HG02642 (cell line): ENCODE measurements around the gene KLF13.
A peak's percentile ranks its signal among the peaks of the same experiment; 100 is the strongest.

Source experiments
- ATAC-seq: cut with Tn5 transposase; IDR thresholded peaks from one replicate; pipeline ENCODE4 v1.9.1; 2021; ENCODE audit warnings: mild to moderate bottlenecking; ENCODE audit not compliant: unreplicated experiment, poor library complexity

Gene KLF13

GRCh38 chr15:31376511-31376910 lies 49.9 kb downstream of the KLF13 start:
- no peak for ATAC-seq

DNA sequence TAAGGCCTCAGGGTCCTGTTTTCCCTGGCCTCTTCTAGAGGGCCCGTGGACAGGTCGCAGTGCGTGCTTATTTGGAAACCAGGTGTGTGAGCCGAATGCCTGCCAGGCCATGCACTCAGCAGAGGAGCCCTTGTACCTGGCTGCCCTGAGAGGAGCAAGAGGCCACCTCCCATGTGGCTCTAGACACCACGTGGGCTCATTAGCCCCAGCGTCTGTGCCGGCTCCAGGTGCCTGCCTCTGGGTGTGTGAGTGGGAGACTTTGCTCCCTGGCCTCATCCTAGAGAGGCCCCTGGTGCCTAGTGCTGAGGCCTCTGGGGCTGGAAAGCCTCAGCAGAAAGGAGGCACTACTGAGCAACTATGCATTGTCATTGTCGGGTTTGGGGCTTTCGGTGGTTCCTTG lies 50.4 kb downstream of the KLF13 start:
- ATAC-seq: no peak

DNA sequence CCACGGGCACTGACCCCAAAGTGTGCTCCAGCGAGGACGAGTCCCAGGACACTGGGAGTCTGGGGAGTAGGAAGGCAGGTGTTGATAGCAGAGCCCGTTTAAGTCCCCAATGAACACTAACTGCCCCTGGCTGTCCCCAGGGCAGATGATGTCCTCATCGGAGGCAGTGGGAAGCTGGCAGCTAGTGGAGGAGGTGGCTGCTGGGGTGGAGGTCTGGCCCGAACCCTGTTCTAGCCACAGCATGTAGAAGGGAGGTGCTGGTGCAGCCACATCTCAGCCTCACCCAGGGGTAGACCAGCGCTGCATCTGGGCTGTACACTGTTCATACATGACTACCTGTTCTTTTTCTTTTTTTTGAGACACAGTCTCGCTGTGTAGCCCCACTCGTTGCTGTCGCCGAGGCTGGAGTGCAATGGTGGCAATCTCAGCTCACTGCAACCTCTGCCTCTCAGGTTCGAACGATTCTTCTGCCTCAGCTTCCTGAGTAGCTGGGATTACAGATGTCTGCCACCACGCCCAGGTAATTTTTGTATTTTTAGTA lies 51.8 kb downstream of the KLF13 start:
- ATAC-seq: no peak

GRCh38 chr15:31379042-31379441 lies 52.4 kb downstream of the KLF13 start:
- no peak for ATAC-seq

- ATAC-seq: no peak
Observed at GRCh38 chr15:31379577-31379976, 52.9 kb downstream of the KLF13 start.

- no peak for ATAC-seq
Observed at GRCh38 chr15:31381801-31382712, 55.4 kb downstream of the KLF13 start.

- ATAC-seq: no peak
Observed at GRCh38 chr15:31382713-31383045, 56.0 kb downstream of the KLF13 start.

DNA sequence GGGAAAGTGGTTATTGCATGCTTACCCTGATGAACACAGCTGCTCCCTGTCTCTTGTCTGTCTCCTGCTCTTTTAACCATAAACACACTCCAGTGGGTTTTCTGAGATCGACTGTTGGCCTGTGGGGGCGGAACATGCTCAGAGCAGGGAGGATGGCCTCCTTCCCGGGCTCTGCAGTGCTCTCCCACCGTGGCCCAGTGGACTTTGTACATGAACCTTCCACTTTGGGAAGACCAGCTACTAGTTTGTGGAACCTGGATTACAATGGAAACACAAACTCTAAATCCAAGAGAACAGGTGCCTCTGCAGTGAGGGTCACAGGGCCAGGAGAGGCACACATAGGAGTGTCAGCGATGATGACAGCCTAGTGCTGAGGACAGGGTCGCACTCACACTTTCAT lies 56.5 kb downstream of the KLF13 start:
- ATAC-seq: no peak

GRCh38 chr15:31384568-31384967 lies 57.9 kb downstream of the KLF13 start:
- ATAC-seq: no peak

- ATAC-seq: no peak
Observed at GRCh38 chr15:31385736-31386135, 59.1 kb downstream of the KLF13 start.

DNA sequence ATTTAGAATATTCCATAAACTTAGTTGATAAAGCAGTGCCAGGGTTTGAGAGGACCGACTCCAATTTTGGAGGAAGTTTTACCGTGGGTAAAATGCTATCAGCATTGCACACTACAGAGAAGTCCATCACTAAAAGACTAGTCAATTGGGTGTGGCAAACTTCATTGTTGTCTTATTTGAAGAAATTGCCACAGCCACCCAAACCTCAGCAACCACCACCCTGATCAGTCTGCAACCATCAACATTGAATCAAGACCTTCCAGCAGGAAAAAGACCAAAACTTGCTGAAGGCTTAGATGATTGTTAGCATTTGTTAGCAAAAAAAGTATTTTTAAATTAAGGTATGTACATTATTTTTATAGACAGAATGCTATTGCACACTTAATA lies 60.5 kb downstream of the KLF13 start:
- ATAC-seq: no peak

DNA sequence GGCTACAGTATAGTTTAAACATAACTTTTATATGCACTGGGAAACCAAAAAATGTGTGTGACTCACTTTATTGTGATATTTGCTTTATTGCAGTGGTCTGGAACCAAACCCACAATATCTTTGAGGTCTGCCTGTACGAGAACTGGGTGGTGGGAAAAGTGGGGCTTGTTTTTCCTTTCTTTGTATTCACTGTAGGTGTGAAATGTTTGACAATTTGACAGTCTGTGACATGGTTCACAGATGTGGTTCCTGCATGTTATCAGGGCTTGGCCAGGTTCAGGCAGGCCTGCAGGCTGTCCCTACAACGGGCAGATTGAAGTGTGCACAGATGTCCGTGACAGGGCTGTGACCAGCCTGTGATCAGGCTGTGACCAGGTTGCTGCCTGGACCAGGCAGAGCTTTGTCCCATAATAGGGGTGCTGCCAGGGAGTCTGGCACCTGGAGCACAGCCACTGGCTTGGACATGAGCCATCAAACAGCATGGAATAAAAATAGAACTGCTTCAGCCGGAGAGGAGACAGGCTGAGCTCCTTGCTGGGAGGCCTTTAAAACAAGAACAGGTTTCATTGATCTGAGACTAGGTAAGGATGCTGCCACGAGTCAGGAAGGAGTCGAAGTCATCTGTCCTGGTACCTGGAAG lies 61.0 kb downstream of the KLF13 start:
- no peak for ATAC-seq

GRCh38 chr15:31389576-31389975 lies 62.9 kb downstream of the KLF13 start:
- no peak for ATAC-seq

GRCh38 chr15:31390029-31390428 lies 63.4 kb downstream of the KLF13 start:
- no peak for ATAC-seq

- ATAC-seq: no peak
Observed at GRCh38 chr15:31390777-31391486, 64.3 kb downstream of the KLF13 start.

DNA sequence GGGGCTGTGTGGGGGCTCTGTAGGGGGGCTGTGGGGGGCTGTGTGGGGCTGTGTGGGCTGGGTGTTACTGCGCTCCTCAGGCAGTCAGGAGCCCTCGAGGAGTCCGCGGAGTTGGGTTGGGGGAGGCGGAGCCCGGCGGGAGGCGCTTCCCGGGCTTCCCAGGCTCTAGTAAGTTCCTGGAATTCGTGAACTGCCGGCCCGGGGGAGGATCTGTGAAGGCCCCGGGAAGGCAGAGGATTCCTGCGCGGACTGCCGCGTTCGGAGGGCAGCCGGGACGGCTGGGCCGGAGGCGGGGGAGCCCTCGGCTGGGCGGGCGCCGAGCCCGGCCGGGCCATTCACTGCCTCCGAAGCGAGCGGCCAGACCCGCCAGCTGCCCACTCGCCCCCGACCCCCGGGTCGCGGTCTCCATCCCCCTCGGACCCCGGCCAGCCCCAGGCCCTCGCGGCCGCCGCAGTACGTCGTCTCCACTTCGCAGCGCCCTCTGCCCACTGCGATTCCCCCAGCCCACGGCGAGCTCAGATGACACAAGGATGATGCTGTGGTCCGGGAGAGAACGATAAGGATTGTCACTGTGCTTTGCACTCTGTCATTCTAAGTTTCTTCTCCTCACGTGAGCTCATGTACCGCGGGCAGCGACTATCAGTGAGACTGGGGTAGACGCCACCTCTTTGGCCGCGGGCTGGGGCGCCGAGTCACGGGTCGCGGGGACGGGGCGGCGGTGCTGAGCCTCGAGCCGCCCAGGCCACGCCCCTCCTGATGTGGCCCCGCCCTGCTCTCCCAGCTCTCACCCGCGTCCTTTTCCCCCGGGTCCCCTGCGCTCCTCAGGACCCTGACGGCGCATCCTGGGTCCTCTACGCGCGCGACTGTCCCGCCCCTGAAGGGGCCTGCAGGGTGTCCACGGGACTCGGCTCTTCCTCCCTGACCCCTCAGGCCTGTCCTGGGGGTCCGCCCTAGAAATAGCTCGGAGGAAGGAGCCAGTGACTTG lies 65.3 kb downstream of the KLF13 start:
- peak; percentile 91 for ATAC-seq

GRCh38 chr15:31392761-31393401 lies 66.2 kb downstream of the KLF13 start:
- peak; percentile 32 for ATAC-seq

DNA sequence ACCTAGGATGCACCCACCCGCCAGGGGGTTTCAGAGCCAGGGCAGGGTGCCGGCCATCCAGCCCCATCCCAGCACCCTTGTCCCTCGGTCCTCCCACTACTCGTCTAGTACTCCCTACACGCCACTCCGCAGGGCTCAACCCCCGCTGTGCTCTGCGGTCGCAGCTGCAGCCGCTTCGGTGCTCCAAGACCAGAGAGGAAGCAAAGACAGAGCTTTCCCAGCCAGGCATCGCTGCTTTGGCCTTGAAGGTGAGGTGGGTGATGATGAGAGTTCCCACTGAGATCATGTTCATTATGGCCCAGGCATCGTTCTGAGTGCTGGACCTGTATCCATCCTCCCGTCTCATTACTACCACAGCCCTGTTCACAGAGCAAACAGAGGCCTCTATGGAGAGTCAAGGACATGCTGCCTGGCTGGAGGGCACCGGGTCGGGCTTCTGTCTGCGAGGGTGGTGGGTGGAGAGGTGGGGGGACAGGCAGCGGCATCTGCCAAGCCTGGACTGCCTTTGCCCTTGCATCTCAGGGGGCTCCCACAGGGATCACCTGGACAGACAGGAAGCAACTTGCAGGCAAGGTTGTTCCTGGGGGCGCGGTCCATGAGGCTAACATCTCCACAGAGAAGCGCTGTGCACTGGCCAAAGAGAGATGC lies 66.9 kb downstream of the KLF13 start:
- no peak for ATAC-seq
